ENCODE results near the gene MYT1. TPM values are rescaled to one million over a fixed set of nuclear protein-coding genes. Genes with fewer than 3 reads are reported as not detected.

The MYT1 gene
- total RNA-seq, 1 donor from 2014 or later = not detected

DNA sequence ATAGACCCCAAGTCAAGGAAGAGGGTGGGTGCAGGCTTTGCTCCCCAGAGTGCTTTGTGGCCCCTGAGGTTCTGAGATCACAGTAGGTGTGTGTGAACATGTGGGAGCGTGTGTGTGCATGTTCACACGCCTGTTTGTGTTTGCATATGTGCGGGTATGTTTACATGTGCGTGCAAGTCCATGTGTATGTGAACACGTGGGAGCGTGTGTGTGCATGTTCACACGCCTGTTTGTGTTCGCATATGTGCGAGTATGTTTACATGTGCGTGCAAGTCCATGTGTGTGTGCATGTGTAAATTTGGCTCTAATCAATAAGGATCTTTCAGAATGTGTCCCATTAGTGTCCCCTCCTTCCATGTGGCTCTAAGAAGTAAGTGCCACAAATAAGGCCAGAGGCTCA, 49.9 kb downstream of the MYT1 start:
- no peaks in the 10 kb centered on the region for H3K27me3 ChIP-seq
- H3K4me3 ChIP-seq = no peak overlapping the region
- no peak for DNase-seq (ENCODE audit: low spot score in 2 of 2)
- H3K27ac ChIP-seq = no peak overlapping the region
- H3K36me3 ChIP-seq = no peaks in the 10 kb centered on the region
- intact Hi-C loops (cut with DNase I) = no loop called here
- TF ChIP-seq, protein P1, sequence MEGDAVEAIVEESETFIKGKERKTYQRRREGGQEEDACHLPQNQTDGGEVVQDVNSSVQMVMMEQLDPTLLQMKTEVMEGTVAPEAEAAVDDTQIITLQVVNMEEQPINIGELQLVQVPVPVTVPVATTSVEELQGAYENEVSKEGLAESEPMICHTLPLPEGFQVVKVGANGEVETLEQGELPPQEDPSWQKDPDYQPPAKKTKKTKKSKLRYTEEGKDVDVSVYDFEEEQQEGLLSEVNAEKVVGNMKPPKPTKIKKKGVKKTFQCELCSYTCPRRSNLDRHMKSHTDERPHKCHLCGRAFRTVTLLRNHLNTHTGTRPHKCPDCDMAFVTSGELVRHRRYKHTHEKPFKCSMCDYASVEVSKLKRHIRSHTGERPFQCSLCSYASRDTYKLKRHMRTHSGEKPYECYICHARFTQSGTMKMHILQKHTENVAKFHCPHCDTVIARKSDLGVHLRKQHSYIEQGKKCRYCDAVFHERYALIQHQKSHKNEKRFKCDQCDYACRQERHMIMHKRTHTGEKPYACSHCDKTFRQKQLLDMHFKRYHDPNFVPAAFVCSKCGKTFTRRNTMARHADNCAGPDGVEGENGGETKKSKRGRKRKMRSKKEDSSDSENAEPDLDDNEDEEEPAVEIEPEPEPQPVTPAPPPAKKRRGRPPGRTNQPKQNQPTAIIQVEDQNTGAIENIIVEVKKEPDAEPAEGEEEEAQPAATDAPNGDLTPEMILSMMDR (IDR thresholded peaks at IDR 0.05) = no peak
- H3K4me1 ChIP-seq = peaks cover 0 to 2% of the 10 kb centered on the region in 2 donors
- H3K9me3 ChIP-seq = no peaks in the 10 kb centered on the region

- Histone ChIP-seq H3K4me1 (peaks cover 0 to 2% of the 10 kb centered on the region in 2 donors), H3K4me3 (no peak overlapping the region), H3K27me3 (no peaks in the 10 kb centered on the region), H3K27ac (no peak overlapping the region), H3K36me3 (no peaks in the 10 kb centered on the region), H3K9me3 (no peaks in the 10 kb centered on the region)
- intact Hi-C loops (cut with DNase I) = no loop called here
- no peak for DNase-seq (ENCODE audit: low spot score in 2 of 2)
- TF ChIP-seq, protein P1 (IDR thresholded peaks at IDR 0.05) = no peak
These were observed 50.7 kb downstream of the MYT1 start for GRCh38 chr20:64214952-64215351.

DNA sequence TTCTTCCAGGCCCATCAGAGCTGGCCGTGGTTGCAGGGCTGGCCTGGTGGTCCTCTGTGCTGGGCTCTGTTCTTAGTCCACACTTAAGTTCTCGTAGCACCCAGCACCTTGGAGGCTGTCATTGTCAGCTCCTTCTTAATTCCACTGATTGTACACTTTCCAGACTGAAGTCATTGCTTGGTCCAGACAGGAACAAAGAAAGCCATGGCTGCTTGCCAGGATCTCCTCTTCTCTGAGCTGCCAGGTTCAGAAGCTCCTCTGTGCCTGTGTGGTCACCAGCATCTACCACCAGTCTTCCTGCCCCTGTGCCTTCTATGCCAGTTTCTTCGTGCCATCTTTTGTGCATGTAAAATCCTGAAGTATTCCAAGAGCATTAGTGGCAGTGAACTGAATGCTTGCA, 51.8 kb downstream of the MYT1 start:
- intact Hi-C loops (cut with DNase I) = no loop called here
- no peak for DNase-seq (ENCODE audit: low spot score in 2 of 2)
- Histone ChIP-seq H3K36me3 (no peaks in the 10 kb centered on the region), H3K27ac (no peak overlapping the region), H3K4me1 (peaks cover 0 to 2% of the 10 kb centered on the region in 2 donors), H3K4me3 (no peak overlapping the region), H3K9me3 (no peaks in the 10 kb centered on the region), H3K27me3 (no peaks in the 10 kb centered on the region)
- TF ChIP-seq, protein P1 (IDR thresholded peaks at IDR 0.05) = no peak

DNA sequence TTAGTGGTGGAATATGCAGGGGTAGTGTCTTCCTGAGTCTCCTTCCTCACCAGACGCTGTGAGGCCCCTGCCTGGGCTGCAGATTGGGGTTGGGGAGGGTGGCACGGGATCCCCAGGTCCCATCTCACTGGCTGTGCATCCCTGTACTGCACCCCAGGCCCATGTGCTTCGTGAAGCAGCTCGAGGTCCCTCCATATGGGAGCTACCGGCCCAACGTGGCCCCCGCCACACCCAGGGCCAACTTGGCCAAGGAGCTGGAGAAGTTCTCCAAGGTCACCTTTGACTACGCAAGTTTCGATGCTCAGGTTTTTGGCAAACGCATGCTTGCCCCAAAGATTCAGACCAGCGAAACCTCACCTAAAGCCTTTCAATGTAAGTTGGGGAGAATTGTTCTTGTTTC, 52.7 kb downstream of the MYT1 start:
- peaks cover 0 to 2% of the 10 kb centered on the region in 2 donors for H3K4me1 ChIP-seq
- no peaks in the 10 kb centered on the region for H3K9me3 ChIP-seq
- H3K4me3 ChIP-seq = no peak overlapping the region
- no peak for DNase-seq (ENCODE audit: low spot score in 2 of 2)
- H3K27me3 ChIP-seq = no peaks in the 10 kb centered on the region
- TF ChIP-seq, protein P1 (IDR thresholded peaks at IDR 0.05) = no peak
- H3K27ac ChIP-seq = no peak overlapping the region
- intact Hi-C loops (cut with DNase I) = no loop called here
- no peaks in the 10 kb centered on the region for H3K36me3 ChIP-seq

DNA sequence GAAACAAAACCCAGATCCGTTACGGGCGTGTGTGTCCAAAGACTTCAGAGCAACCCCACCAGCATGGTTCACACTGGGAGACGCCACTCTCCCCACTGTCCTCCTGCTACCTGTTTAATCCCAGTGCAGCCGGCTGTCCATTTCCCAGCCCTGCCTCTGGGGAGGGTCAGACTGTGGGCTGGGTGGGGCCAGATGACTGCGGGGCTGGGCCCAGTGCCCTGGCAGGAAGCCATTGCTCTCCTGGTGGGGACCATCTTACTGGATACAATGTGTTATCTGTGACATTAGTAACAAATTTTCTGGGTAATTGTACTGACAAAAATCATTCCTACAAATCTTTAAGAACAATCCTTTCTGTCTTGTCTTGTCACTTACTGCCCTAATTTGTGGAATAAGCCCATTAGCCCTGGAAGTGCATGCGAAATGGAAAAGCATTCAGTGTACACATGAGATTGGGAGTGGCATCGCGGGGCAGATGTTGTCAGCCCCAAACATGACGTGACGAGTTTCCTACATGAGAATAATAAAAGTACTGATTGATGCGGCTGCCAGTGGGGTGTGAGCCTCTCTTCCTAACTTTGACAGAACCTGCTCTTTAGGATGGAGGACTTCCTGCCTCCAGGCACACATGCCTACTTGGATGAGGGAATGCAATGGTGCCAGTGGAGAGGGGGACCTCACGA, 53.4 kb downstream of the MYT1 start:
- no peak overlapping the region for H3K27ac ChIP-seq
- intact Hi-C loops (cut with DNase I) = no loop called here
- H3K4me3 ChIP-seq = no peak overlapping the region
- TF ChIP-seq, protein P1 (IDR thresholded peaks at IDR 0.05) = no peak
- H3K27me3 ChIP-seq = no peaks in the 10 kb centered on the region
- H3K9me3 ChIP-seq = no peaks in the 10 kb centered on the region
- no peak for DNase-seq (ENCODE audit: low spot score in 2 of 2)
- H3K36me3 ChIP-seq = no peaks in the 10 kb centered on the region
- H3K4me1 ChIP-seq = peaks cover 0 to 2% of the 10 kb centered on the region in 2 donors

DNA sequence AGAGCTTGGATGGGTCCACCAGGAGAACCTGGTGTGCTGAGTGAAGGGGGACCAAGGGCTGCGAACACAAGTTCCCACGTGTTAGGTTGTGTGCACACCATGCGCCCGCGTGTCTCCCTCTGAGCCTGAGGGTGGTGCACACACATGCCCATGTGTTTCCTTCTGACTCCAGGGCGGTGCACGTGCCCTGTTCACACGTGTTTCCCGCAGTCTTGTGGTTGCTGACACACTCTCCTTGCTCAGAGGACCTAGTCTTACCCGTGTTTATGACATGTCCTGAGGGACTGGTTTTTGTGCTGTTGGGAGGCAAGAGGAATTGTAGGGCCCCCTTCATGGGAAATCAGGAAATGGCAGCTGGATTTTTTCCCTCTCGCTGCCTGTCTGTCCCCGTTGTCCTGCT, 55.0 kb downstream of the MYT1 start:
- no peaks in the 10 kb centered on the region for H3K36me3 ChIP-seq
- no peaks in the 10 kb centered on the region for H3K4me1 ChIP-seq
- no peak overlapping the region for H3K4me3 ChIP-seq
- no peak overlapping the region for H3K27ac ChIP-seq
- no peaks in the 10 kb centered on the region for H3K27me3 ChIP-seq
- TF ChIP-seq, protein P1 (IDR thresholded peaks at IDR 0.05) = no peak
- no peaks in the 10 kb centered on the region for H3K9me3 ChIP-seq
- no peak for DNase-seq (ENCODE audit: low spot score in 2 of 2)
- intact Hi-C loops (cut with DNase I) = no loop called here

Measured in ascending aorta (tissue), 2 donors.